Activated effector memory CD4-positive, alpha-beta T cell treated with anti-CD3 and anti-CD28 coated beads, Interleukin-2, amount 50 U/mL, for 16 hours (primary cell): ENCODE data around the gene ZBTB43.
"Not testable (repeated sequence)": the region's sequence is repeated elsewhere in the genome, so short reads cannot be mapped to it uniquely, and the experiment has no call there.

ENCODE experiments used
- DNase-seq: peaks from one replicate; pipeline ENCODE4 v3.0.0-alpha.2; 2020

ZBTB43 gene

GRCh38 chr9:126804696-126805553 is at the start of gene ZBTB43:
Gene ZBTB43 (plus strand): TSS chr9:126805040. CDS start chr9:126832510, 27,470 bp downstream.
- DNase-seq = peak; percentile 99

- DNase-seq = no peak
Observed at GRCh38 chr9:126755317-126755875, 49.4 kb upstream of the ZBTB43 start.

- no peak for DNase-seq
Observed at GRCh38 chr9:126756238-126756637, 48.6 kb upstream of the ZBTB43 start.

GRCh38 chr9:126756876-126757415 is 47.9 kb upstream of the ZBTB43 start:
- DNase-seq = no peak

- no peak for DNase-seq
Observed at GRCh38 chr9:126758916-126759585, 45.8 kb upstream of the ZBTB43 start.

- DNase-seq = no peak
Observed at GRCh38 chr9:126761274-126761673, 43.6 kb upstream of the ZBTB43 start.

GRCh38 chr9:126763130-126763764 is 41.6 kb upstream of the ZBTB43 start:
- DNase-seq = no peak

GRCh38 chr9:126773004-126773607 is 31.7 kb upstream of the ZBTB43 start:
- DNase-seq = no peak

GRCh38 chr9:126775926-126776325 is 28.9 kb upstream of the ZBTB43 start:
- DNase-seq = no peak

GRCh38 chr9:126777733-126778132 is 27.1 kb upstream of the ZBTB43 start:
- no peak for DNase-seq

GRCh38 chr9:126778141-126778540 is 26.7 kb upstream of the ZBTB43 start:
- no peak for DNase-seq

- DNase-seq = not testable (repeated sequence)
Observed at GRCh38 chr9:126778696-126779095, 26.1 kb upstream of the ZBTB43 start.

- DNase-seq = peak; percentile 94
Observed at GRCh38 chr9:126781186-126782052, 23.4 kb upstream of the ZBTB43 start.

GRCh38 chr9:126782053-126782388 is 22.8 kb upstream of the ZBTB43 start:
- no peak for DNase-seq

GRCh38 chr9:126783949-126784348 is 20.9 kb upstream of the ZBTB43 start:
- no peak for DNase-seq

GRCh38 chr9:126784401-126784800 is 20.4 kb upstream of the ZBTB43 start:
- DNase-seq = no peak

- not testable (repeated sequence) for DNase-seq
Observed at GRCh38 chr9:126784841-126785240, 20.0 kb upstream of the ZBTB43 start.

- no peak for DNase-seq
Observed at GRCh38 chr9:126788046-126788445, 16.8 kb upstream of the ZBTB43 start.

GRCh38 chr9:126788634-126789349 is 16.0 kb upstream of the ZBTB43 start:
- DNase-seq = no peak

GRCh38 chr9:126790561-126790960 is 14.3 kb upstream of the ZBTB43 start:
- DNase-seq = no peak
